ENCODE results near the gene ROBO1.

DNA sequence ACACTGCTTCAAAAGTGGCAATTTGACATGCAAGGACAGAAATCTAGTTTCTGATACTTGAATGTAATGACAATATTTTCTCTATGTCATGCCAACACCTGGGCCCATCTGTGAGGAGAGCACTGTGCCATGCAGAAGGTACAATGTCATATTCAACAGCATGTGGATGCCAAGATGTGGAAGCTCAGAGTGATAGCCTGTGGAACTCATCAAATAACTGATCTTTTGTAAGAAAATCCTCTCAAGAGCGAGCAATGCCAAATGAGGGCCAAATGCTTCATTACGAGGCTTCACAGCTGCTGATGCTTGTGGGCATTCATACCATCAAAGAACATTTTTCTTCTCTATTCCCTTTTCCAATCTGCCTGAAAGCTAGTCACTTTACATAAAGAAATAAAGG lies 95.1 kb downstream of the ROBO1 start:
- TF ChIP-seq, protein P1, sequence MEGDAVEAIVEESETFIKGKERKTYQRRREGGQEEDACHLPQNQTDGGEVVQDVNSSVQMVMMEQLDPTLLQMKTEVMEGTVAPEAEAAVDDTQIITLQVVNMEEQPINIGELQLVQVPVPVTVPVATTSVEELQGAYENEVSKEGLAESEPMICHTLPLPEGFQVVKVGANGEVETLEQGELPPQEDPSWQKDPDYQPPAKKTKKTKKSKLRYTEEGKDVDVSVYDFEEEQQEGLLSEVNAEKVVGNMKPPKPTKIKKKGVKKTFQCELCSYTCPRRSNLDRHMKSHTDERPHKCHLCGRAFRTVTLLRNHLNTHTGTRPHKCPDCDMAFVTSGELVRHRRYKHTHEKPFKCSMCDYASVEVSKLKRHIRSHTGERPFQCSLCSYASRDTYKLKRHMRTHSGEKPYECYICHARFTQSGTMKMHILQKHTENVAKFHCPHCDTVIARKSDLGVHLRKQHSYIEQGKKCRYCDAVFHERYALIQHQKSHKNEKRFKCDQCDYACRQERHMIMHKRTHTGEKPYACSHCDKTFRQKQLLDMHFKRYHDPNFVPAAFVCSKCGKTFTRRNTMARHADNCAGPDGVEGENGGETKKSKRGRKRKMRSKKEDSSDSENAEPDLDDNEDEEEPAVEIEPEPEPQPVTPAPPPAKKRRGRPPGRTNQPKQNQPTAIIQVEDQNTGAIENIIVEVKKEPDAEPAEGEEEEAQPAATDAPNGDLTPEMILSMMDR (conservative IDR thresholded peaks at IDR 0.05; ENCODE audit: low read depth, low read length) = no peak
- no peak for TF ChIP-seq EZH2 (IDR thresholded peaks at IDR 0.05; ENCODE audit: borderline replicate concordance, low read depth, low read length, poor library complexity, severe bottlenecking)

Measured in A673 (cell line).